OCI-LY1 (cell line): Measurements from ENCODE around the gene MAPK9.

Experiments used
- H2AFZ ChIP-seq: fragments of 200-600 bp; sonication (generic), shearing (Covaris generic); 2 replicates; pipeline ENCODE4 v1.6.0; 2014; ENCODE audit warnings: antibody characterized with exemption, mild to moderate bottlenecking, low read length
- H3F3A ChIP-seq: fragments of 200-600 bp; sonication (generic), shearing (Covaris generic); 2 replicates; pipeline ENCODE4 v1.6.0; 2014; ENCODE audit warnings: mild to moderate bottlenecking, antibody characterized with exemption, low read length, moderate library complexity; ENCODE audit not compliant: insufficient read depth
- H3K27ac ChIP-seq: fragments of 200-600 bp; sonication (generic); 2 replicates; pipeline ENCODE4 v1.5.1; 2014; ENCODE audit warnings: low read length, mixed run types, mild to moderate bottlenecking, low read depth; ENCODE audit not compliant: poor library complexity, severe bottlenecking
- H3K27me3 ChIP-seq: fragments of 200-600 bp; sonication (generic); 2 replicates; pipeline ENCODE4 v1.6.0; 2014; ENCODE audit warnings: antibody characterized with exemption, mild to moderate bottlenecking, low read length, moderate library complexity; ENCODE audit not compliant: insufficient read depth
- H3K36me3 ChIP-seq: fragments of 200-600 bp; sonication (generic); 2 replicates; pipeline ENCODE4 v1.6.1; 2014; ENCODE audit warnings: mild to moderate bottlenecking, antibody characterized with exemption, low read length, moderate library complexity, mixed read lengths; ENCODE audit not compliant: insufficient read depth
- H3K4me1 ChIP-seq: fragments of 200-600 bp; sonication (generic); 2 replicates; pipeline ENCODE4 v1.5.1; 2014; ENCODE audit warnings: mild to moderate bottlenecking, low read length, moderate library complexity; ENCODE audit not compliant: insufficient read depth, severe bottlenecking
- H3K4me2 ChIP-seq: fragments of 200-600 bp; sonication (generic), shearing (Covaris generic); 2 replicates; pipeline ENCODE4 v1.6.1; 2014; ENCODE audit warnings: low read length
- H3K4me3 ChIP-seq: fragments of 200-600 bp; sonication (generic); 2 replicates; pipeline ENCODE4 v1.5.1; 2014; ENCODE audit warnings: low read length, low read depth, mild to moderate bottlenecking, mixed read lengths; ENCODE audit not compliant: poor library complexity, severe bottlenecking
- H3K79me2 ChIP-seq: fragments of 200-600 bp; shearing (Covaris generic); 2 replicates; pipeline ENCODE4 v1.6.1; 2016; ENCODE audit warnings: mixed run types, low read length, mixed read lengths; ENCODE audit not compliant: insufficient read depth
- H3K9ac ChIP-seq: fragments of 200-600 bp; sonication (generic), shearing (Covaris generic); 2 replicates; pipeline ENCODE4 v1.6.1; 2014; ENCODE audit warnings: mild to moderate bottlenecking, low read length, mixed read lengths
- H3K9me2 ChIP-seq: fragments of 200-600 bp; sonication (generic), shearing (Covaris generic); 2 replicates; pipeline ENCODE4 v1.6.1; 2014; ENCODE audit warnings: low read depth, mild to moderate bottlenecking, low read length, mixed read lengths
- H3K9me3 ChIP-seq: fragments of 200-600 bp; shearing (Covaris generic); 2 replicates; pipeline ENCODE4 v1.6.1; 2014; ENCODE audit warnings: low read length, mixed read lengths
- H4K20me1 ChIP-seq: fragments of 200-600 bp; sonication (generic), shearing (Covaris generic); 2 replicates; pipeline ENCODE4 v1.6.0; 2016; ENCODE audit warnings: mild to moderate bottlenecking, low read length; ENCODE audit not compliant: insufficient read depth
- EZH2 ChIP-seq: fragments of 200-600 bp; sonication (generic), shearing (Covaris generic); IDR thresholded peaks from 2 replicates; pipeline ENCODE4 v1.8.0; 2017; ENCODE audit warnings: borderline replicate concordance, mixed run types, mild to moderate bottlenecking, antibody characterized with exemption, low read length, moderate library complexity, mixed read lengths
- TF ChIP-seq, protein P1 (sequence below): fragments of 200-600 bp; sonication (generic), shearing (Covaris generic); IDR thresholded peaks from 2 replicates; pipeline ENCODE4 v1.5.1; 2017; ENCODE audit warnings: mild to moderate bottlenecking, antibody characterized with exemption, low read length, moderate library complexity, mixed read lengths

Gene MAPK9

DNA sequence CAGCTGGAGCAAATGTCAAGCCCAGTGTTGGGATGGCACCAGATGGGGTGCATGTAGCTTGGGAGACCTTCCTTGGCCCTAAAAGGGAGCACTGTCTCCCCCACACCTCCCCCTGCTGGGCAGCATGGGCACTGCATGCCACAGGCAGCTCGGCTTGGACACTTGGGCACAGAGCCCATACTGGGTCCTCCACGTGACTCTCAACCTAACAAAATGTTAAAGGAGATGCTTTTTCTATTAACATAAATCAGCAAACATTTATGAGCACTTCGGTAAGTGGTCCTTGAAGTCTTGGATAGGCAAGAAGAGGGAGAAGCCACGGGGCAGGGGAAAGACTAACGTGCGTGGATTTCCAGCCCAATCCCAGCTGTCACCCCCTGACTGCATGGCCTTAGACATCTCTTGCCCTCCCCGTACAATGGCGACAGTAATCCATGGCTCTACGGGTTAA is 23.9 kb upstream of the MAPK9 start:
- Histone ChIP-seq H3K4me1 (no peaks in the 10 kb centered on the region), H4K20me1 (no peaks in the 10 kb centered on the region), H3K27ac (no peak overlapping the region), H2AFZ (no peak overlapping the region), H3K36me3 (no peaks in the 10 kb centered on the region), H3F3A (no peaks in the 10 kb centered on the region), H3K4me2 (no peak overlapping the region), H3K79me2 (no peaks in the 10 kb centered on the region), H3K9ac (no peak overlapping the region), H3K4me3 (no peak overlapping the region), H3K9me2 (no peaks in the 10 kb centered on the region), H3K9me3 (no peaks in the 10 kb centered on the region), H3K27me3 (no peaks in the 10 kb centered on the region)
- TF ChIP-seq, protein P1, sequence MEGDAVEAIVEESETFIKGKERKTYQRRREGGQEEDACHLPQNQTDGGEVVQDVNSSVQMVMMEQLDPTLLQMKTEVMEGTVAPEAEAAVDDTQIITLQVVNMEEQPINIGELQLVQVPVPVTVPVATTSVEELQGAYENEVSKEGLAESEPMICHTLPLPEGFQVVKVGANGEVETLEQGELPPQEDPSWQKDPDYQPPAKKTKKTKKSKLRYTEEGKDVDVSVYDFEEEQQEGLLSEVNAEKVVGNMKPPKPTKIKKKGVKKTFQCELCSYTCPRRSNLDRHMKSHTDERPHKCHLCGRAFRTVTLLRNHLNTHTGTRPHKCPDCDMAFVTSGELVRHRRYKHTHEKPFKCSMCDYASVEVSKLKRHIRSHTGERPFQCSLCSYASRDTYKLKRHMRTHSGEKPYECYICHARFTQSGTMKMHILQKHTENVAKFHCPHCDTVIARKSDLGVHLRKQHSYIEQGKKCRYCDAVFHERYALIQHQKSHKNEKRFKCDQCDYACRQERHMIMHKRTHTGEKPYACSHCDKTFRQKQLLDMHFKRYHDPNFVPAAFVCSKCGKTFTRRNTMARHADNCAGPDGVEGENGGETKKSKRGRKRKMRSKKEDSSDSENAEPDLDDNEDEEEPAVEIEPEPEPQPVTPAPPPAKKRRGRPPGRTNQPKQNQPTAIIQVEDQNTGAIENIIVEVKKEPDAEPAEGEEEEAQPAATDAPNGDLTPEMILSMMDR: peak; percentile 94
- no peak for TF ChIP-seq EZH2

DNA sequence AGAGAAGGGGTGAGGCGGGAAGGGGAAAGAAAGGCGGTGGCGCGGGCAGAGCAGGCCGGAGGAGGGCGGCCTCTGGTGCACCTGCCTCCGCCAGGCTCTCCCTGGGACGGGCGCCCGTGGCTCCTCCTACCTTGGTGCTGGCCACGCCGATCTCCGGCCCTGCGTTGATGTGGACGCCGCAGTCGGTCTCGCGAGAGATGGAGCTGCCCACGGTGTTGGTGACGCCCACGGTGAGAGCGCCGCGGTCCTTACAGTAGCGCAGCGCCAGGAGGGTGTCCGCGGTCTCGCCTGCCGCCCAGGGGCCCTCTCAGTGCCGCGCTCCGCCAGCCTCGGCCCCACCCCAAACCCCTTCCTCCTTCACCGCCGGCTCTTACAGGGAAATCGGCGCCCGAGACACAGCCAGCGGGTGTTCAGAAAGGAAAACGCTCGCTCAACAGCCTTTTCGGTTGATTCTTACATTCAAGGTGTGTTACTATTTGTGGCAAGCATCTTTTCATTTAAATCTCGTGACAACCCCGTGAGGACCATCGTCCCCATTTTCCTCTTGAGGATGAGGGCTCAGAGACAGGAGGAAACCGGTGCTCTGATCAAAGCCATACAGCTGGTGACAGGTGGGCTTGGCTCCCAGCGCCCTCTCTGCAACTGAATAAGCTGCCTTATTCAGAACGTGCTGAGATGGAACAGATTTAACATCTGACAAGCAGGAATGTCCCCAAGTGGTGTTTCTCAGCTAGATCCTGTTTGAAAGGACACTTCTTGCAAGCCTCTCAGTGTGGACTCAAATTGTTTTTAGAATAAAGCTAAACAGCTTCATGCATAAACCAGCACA is 22.0 kb upstream of the MAPK9 start:
- H3K9me3 ChIP-seq: no peaks in the 10 kb centered on the region
- no peaks in the 10 kb centered on the region for H4K20me1 ChIP-seq
- no peaks in the 10 kb centered on the region for H3K27me3 ChIP-seq
- no peaks in the 10 kb centered on the region for H3K36me3 ChIP-seq
- no peak overlapping the region for H3K27ac ChIP-seq
- H3K9ac ChIP-seq: no peak overlapping the region
- no peaks in the 10 kb centered on the region for H3K79me2 ChIP-seq
- no peaks in the 10 kb centered on the region for H3F3A ChIP-seq
- no peak overlapping the region for H2AFZ ChIP-seq
- TF ChIP-seq EZH2: no peak
- TF ChIP-seq, protein P1: no peak
- H3K4me3 ChIP-seq: no peak overlapping the region
- no peaks in the 10 kb centered on the region for H3K9me2 ChIP-seq
- no peak overlapping the region for H3K4me2 ChIP-seq
- no peaks in the 10 kb centered on the region for H3K4me1 ChIP-seq

DNA sequence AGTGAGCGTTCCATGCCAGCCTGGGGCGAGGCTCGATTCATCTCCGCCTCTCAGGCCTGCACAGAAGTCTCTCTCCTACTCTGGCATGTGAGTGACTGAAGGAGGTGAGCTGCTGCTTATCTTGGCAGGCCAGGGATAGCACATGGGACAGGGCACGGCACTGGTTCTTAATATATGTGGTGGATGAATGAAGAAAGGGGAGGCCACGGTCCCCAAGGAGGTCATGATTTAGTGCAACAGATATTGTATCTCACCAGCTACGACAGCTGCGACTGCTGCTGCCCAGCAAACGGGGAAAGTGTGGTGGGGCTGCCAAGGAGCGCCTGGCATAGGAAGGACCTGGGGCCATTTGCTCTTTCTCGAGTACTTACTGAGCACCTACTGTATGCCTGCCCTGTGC is 19.3 kb upstream of the MAPK9 start:
- Histone ChIP-seq H3K9ac (no peak overlapping the region), H3F3A (no peaks in the 10 kb centered on the region), H3K79me2 (no peaks in the 10 kb centered on the region), H3K27me3 (no peaks in the 10 kb centered on the region), H3K4me2 (no peak overlapping the region), H3K36me3 (no peaks in the 10 kb centered on the region), H2AFZ (no peak overlapping the region), H3K27ac (no peak overlapping the region), H3K9me3 (no peaks in the 10 kb centered on the region), H3K4me1 (no peaks in the 10 kb centered on the region), H4K20me1 (no peaks in the 10 kb centered on the region), H3K9me2 (no peaks in the 10 kb centered on the region), H3K4me3 (no peak overlapping the region)
- no peak for TF ChIP-seq EZH2
- TF ChIP-seq, protein P1: no peak
